SK-N-SH treated with all-trans-retinoic acid at 6 μM for 48 hours (cell line): ENCODE measurements around the gene AP3B1.
A peak's percentile ranks its signal among the peaks of the same experiment; 100 is the strongest.
"Not testable (repeated sequence)": the region's sequence is repeated elsewhere in the genome, so short reads cannot be mapped to it uniquely, and the experiment has no call there.

Experiments used
- ATAC-seq: fragments of 200-7000 bp; cut with Tn5 transposase; 3 replicates; pipeline ENCODE4 v1.9.1; 2020; ENCODE audit warnings: mild to moderate bottlenecking, moderate library complexity
- BACH2 ChIP-seq: fragments of 250-450 bp; sonication (Bioruptor Pico); IDR thresholded peaks from 2 replicates; pipeline ENCODE4 v1.9.0; 2021; ENCODE audit warnings: mild to moderate bottlenecking, borderline replicate concordance
- CSDC2 ChIP-seq: fragments of 250-450 bp; sonication (Bioruptor Pico); IDR thresholded peaks from 2 replicates; pipeline ENCODE4 v1.5.0; 2020; ENCODE audit warnings: mild to moderate bottlenecking, moderate library complexity
- ESRRG ChIP-seq: fragments of 250-450 bp; sonication (Bioruptor Pico); IDR thresholded peaks from 2 replicates; pipeline ENCODE4 v1.6.1; 2021; ENCODE audit warnings: mild to moderate bottlenecking
- GLIS3 ChIP-seq: fragments of 250-450 bp; sonication (Bioruptor Pico); IDR thresholded peaks from 2 replicates; pipeline ENCODE4 v1.5.0; 2020; ENCODE audit warnings: mild to moderate bottlenecking, moderate library complexity
- ISL1 ChIP-seq: fragments of 250-450 bp; sonication (Bioruptor Pico); IDR thresholded peaks from 2 replicates; pipeline ENCODE4 v2.1.2; 2022; ENCODE audit warnings: mild to moderate bottlenecking, moderate library complexity
- OSR1 ChIP-seq: fragments of 250-450 bp; sonication (Bioruptor Pico); IDR thresholded peaks from 2 replicates; pipeline ENCODE4 v1.8.0; 2022; ENCODE audit warnings: moderate library complexity, mild to moderate bottlenecking, inconsistent platforms
- PPARA ChIP-seq: fragments of 250-450 bp; sonication (Bioruptor Pico); IDR thresholded peaks from 2 replicates; pipeline ENCODE4 v1.5.0; 2020; ENCODE audit warnings: mild to moderate bottlenecking, borderline replicate concordance
- RARB ChIP-seq: fragments of 250-450 bp; sonication (Bioruptor Pico); IDR thresholded peaks from 2 replicates; pipeline ENCODE4 v1.8.0; 2021; ENCODE audit warnings: mild to moderate bottlenecking, moderate library complexity
- SNAI2 ChIP-seq: fragments of 250-450 bp; sonication (Bioruptor Pico); IDR thresholded peaks from 2 replicates; pipeline ENCODE4 v1.5.0; 2020; ENCODE audit warnings: mild to moderate bottlenecking, moderate library complexity
- TCF4 ChIP-seq: fragments of 250-450 bp; sonication (Bioruptor Pico); IDR thresholded peaks from 2 replicates; pipeline ENCODE4 v1.8.0; 2021; ENCODE audit warnings: mild to moderate bottlenecking, moderate library complexity, borderline replicate concordance
- TOX ChIP-seq: fragments of 250-450 bp; sonication (Bioruptor Pico); IDR thresholded peaks from 2 replicates; pipeline ENCODE4 v1.8.0; 2021; ENCODE audit warnings: mild to moderate bottlenecking, moderate library complexity, borderline replicate concordance
- ZC3H10 ChIP-seq: fragments of 250-450 bp; sonication (Bioruptor Pico); IDR thresholded peaks from 2 replicates; pipeline ENCODE4 v1.5.1; 2021; ENCODE audit warnings: mild to moderate bottlenecking, moderate library complexity
- ZFP3 ChIP-seq: fragments of 250-450 bp; sonication (Bioruptor Pico); IDR thresholded peaks from 2 replicates; pipeline ENCODE4 v1.5.0; 2020; ENCODE audit warnings: mild to moderate bottlenecking, moderate library complexity
- ZNF565 ChIP-seq: fragments of 450-650 bp; formaldehyde crosslinking; conservative IDR thresholded peaks from 2 replicates; pipeline ENCODE4 v1.5.0; 2020; ENCODE audit warnings: low read depth, mild to moderate bottlenecking, moderate library complexity
- ZNF70 ChIP-seq: fragments of 450-650 bp; formaldehyde crosslinking; IDR thresholded peaks from 2 replicates; pipeline ENCODE4 v1.5.0; 2020; ENCODE audit warnings: mild to moderate bottlenecking, moderate library complexity
- TF ChIP-seq, protein P1 (sequence below): fragments of 250-450 bp; sonication (Bioruptor Pico); IDR thresholded peaks from 2 replicates; pipeline ENCODE4 v1.8.0; 2020; ENCODE audit warnings: mild to moderate bottlenecking, moderate library complexity, borderline replicate concordance
- TF ChIP-seq, protein P2 (sequence below): fragments of 250-450 bp; sonication (Bioruptor Pico); IDR thresholded peaks from 2 replicates; pipeline ENCODE4 v1.5.0; 2020; ENCODE audit warnings: mild to moderate bottlenecking, moderate library complexity
- TF ChIP-seq, protein P3 (sequence below): fragments of 250-450 bp; sonication (Bioruptor Pico); IDR thresholded peaks from 2 replicates; pipeline ENCODE4 v1.5.1; 2020; ENCODE audit warnings: low read depth, mild to moderate bottlenecking, moderate library complexity
- TF ChIP-seq, protein P4 (sequence below): fragments of 250-450 bp; sonication (Bioruptor Pico); IDR thresholded peaks from 2 replicates; pipeline ENCODE4 v1.8.0; 2021; ENCODE audit warnings: low read depth, mild to moderate bottlenecking, moderate library complexity, borderline replicate concordance
- TF ChIP-seq, protein P5 (sequence below): fragments of 250-450 bp; sonication (Bioruptor Pico); IDR thresholded peaks from 2 replicates; pipeline ENCODE4 v1.5.1; 2021; ENCODE audit warnings: mild to moderate bottlenecking, moderate library complexity

The AP3B1 gene

DNA sequence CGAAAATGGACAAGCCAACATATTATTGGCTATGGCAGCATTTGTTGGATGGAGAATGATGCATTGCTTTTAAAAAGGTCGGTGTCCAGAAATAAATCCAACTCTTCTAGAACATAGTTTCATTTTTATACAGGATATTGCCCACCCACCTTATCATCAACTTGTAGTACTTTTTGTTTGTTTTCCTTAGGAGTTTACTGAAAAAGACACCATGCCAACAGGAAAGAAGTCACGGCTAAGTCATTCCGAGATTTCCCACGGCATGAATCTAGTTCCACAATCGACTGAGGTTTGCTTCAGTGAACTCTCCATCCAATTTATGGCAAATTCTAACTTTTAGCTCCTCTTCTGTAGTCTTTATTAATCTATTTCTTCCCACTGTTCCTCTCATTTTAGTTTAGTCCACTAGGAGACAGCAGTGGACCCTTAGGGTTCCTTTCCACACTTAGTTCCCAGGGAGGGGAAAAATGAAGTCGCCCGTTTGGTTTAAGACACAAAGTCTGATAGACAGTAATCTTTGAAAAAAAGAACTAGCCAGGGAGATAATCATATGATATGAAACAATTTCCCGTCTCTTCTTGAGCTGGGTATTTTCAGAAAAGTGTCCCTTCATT is 237.5 kb downstream of the AP3B1 start:
- no peak for ATAC-seq
- TF ChIP-seq, protein P1, sequence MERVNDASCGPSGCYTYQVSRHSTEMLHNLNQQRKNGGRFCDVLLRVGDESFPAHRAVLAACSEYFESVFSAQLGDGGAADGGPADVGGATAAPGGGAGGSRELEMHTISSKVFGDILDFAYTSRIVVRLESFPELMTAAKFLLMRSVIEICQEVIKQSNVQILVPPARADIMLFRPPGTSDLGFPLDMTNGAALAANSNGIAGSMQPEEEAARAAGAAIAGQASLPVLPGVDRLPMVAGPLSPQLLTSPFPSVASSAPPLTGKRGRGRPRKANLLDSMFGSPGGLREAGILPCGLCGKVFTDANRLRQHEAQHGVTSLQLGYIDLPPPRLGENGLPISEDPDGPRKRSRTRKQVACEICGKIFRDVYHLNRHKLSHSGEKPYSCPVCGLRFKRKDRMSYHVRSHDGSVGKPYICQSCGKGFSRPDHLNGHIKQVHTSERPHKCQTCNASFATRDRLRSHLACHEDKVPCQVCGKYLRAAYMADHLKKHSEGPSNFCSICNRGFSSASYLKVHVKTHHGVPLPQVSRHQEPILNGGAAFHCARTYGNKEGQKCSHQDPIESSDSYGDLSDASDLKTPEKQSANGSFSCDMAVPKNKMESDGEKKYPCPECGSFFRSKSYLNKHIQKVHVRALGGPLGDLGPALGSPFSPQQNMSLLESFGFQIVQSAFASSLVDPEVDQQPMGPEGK (CRISPR knock-in tag), result no peak
- TF ChIP-seq TOX (CRISPR knock-in tag), result no peak
- TF ChIP-seq, all 23 proteins: peak for 0

DNA sequence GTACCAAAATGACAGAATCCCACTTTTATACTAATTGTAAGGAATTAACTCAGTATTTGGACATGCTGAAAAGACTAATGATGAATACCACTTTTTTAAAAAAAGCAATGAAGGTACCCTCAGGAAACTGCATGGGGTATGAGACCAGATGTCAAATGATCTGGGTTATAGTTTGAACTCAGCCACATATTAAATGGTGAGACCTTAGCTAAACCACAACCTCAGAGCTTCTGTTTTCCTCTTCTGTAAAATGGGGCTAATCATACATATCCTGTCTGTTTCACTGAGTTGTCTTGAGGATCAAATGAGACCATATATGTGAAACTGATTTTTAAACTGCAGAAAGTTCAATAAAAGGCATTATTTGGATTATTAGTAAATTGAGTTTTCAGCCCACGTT is 238.4 kb downstream of the AP3B1 start:
- TF ChIP-seq, protein P1 (CRISPR knock-in tag), result no peak
- no peak for TF ChIP-seq CSDC2 (CRISPR knock-in tag)
- ATAC-seq, result no peak

DNA sequence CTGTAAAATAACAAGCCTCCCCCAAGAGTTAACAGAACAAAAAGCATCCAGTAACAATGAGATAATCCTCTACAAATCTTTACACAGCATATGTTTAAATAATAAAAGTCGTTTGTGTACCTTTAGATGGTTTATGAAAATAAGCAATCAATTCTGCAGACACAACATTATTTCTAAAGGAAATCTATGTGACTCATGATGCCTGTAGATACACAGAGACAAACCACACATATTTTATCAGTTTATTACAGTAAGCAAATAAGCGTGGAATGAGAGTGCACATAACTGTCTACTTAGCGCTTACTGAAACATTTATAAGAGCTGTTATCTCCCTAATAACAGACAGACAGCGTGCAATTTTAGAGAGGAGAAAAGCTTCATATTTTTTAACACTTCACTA is 243.6 kb downstream of the AP3B1 start:
- TF ChIP-seq ZNF70 (CRISPR knock-in tag), result no peak
- TF ChIP-seq ISL1 (CRISPR knock-in tag), result 0 out of 2 replicates have a peak, but pooled peaks have one; percentile 11
- ATAC-seq, result no peak

DNA sequence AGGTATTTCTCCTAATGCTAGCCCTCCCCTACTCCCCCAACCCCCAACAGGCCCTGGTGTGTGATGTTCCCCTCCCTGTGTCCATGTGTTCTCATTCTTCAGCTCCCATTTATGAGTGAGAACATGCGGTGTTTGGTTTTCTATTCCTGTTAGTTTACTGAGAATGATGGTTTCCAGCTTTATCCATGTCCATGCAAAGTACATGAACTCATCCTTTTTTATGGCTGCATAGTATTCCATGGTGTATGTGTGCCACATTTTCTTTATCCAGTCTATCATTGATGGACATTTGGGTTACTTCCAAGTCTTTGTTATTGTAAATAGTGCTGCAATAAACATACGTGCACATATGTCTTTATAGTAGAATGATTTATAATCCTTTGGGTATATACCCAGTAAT is 247.7 kb downstream of the AP3B1 start:
- not testable (repeated sequence) for ATAC-seq

DNA sequence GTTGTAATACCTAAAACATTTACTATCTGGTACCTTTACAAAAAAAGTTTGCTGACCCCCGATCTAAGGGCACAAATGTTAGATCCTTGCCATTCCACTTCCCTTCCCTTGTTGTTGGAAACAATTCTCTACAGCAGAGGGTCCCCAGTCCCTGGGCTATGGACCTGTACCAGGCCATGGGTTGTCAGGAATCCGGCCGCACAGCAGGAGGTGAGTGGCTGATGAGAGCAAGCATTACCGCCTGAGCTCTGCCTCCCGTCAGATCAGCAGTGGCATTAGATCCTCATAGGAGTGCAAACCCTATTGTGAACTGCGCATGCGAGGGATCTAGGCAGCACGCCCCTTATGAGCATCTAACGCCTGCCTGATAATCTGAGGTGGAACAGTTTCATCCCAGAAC is 248.5 kb downstream of the AP3B1 start:
- ATAC-seq, result no peak
- no peak for TF ChIP-seq CSDC2 (CRISPR knock-in tag)
- TF ChIP-seq OSR1 (CRISPR knock-in tag), result no peak
- TF ChIP-seq SNAI2, result no peak
- TF ChIP-seq BACH2 (CRISPR knock-in tag), result no peak
- TF ChIP-seq, protein P2, sequence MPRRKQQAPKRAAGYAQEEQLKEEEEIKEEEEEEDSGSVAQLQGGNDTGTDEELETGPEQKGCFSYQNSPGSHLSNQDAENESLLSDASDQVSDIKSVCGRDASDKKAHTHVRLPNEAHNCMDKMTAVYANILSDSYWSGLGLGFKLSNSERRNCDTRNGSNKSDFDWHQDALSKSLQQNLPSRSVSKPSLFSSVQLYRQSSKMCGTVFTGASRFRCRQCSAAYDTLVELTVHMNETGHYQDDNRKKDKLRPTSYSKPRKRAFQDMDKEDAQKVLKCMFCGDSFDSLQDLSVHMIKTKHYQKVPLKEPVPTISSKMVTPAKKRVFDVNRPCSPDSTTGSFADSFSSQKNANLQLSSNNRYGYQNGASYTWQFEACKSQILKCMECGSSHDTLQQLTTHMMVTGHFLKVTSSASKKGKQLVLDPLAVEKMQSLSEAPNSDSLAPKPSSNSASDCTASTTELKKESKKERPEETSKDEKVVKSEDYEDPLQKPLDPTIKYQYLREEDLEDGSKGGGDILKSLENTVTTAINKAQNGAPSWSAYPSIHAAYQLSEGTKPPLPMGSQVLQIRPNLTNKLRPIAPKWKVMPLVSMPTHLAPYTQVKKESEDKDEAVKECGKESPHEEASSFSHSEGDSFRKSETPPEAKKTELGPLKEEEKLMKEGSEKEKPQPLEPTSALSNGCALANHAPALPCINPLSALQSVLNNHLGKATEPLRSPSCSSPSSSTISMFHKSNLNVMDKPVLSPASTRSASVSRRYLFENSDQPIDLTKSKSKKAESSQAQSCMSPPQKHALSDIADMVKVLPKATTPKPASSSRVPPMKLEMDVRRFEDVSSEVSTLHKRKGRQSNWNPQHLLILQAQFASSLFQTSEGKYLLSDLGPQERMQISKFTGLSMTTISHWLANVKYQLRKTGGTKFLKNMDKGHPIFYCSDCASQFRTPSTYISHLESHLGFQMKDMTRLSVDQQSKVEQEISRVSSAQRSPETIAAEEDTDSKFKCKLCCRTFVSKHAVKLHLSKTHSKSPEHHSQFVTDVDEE (CRISPR knock-in tag), result no peak
- TF ChIP-seq TOX (CRISPR knock-in tag), result no peak
- TF ChIP-seq, protein P3, sequence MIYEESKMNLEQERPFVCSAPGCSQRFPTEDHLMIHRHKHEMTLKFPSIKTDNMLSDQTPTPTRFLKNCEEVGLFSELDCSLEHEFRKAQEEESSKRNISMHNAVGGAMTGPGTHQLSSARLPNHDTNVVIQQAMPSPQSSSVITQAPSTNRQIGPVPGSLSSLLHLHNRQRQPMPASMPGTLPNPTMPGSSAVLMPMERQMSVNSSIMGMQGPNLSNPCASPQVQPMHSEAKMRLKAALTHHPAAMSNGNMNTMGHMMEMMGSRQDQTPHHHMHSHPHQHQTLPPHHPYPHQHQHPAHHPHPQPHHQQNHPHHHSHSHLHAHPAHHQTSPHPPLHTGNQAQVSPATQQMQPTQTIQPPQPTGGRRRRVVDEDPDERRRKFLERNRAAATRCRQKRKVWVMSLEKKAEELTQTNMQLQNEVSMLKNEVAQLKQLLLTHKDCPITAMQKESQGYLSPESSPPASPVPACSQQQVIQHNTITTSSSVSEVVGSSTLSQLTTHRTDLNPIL, result no peak
- no peak for TF ChIP-seq ZNF565 (CRISPR knock-in tag)
- TF ChIP-seq ZFP3 (CRISPR knock-in tag), result no peak
- no peak for TF ChIP-seq ISL1 (CRISPR knock-in tag)
- no peak for TF ChIP-seq PPARA (CRISPR knock-in tag)
- no peak for TF ChIP-seq TCF4 (CRISPR knock-in tag)
- TF ChIP-seq ZC3H10 (CRISPR knock-in tag), result no peak
- no peak for TF ChIP-seq RARB

DNA sequence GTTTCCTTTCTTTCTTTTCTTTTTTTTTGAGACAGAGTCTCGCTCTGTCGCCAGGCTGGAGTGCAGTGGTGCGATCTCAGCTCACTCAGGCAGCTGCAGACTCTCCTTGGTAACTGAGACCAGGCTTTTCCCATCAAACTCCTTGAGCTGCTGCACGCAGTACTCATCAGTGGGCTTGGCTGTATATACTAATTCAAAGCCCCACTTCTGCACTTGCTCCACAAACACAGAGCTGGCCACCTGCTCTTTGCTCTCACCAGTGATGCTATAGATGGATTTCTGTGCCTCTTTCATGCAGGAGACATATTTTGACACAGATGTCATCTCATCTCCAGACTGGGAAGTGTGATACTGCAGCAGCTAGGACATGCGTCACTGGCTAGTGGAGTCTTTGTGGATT is 252.7 kb downstream of the AP3B1 start:
- ATAC-seq, result no peak
- no peak for TF ChIP-seq ESRRG (CRISPR knock-in tag)
- no peak for TF ChIP-seq ZFP3 (CRISPR knock-in tag)
- no peak for TF ChIP-seq GLIS3 (CRISPR knock-in tag)
- TF ChIP-seq, protein P4, sequence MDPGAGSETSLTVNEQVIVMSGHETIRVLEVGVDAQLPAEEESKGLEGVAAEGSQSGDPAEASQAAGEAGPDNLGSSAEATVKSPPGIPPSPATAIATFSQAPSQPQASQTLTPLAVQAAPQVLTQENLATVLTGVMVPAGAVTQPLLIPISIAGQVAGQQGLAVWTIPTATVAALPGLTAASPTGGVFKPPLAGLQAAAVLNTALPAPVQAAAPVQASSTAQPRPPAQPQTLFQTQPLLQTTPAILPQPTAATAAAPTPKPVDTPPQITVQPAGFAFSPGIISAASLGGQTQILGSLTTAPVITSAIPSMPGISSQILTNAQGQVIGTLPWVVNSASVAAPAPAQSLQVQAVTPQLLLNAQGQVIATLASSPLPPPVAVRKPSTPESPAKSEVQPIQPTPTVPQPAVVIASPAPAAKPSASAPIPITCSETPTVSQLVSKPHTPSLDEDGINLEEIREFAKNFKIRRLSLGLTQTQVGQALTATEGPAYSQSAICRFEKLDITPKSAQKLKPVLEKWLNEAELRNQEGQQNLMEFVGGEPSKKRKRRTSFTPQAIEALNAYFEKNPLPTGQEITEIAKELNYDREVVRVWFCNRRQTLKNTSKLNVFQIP (CRISPR knock-in tag), result no peak
- no peak for TF ChIP-seq PPARA (CRISPR knock-in tag)
- TF ChIP-seq RARB, result no peak
- no peak for TF ChIP-seq ZNF565 (CRISPR knock-in tag)
- TF ChIP-seq, protein P1 (CRISPR knock-in tag), result no peak
- TF ChIP-seq, protein P5, sequence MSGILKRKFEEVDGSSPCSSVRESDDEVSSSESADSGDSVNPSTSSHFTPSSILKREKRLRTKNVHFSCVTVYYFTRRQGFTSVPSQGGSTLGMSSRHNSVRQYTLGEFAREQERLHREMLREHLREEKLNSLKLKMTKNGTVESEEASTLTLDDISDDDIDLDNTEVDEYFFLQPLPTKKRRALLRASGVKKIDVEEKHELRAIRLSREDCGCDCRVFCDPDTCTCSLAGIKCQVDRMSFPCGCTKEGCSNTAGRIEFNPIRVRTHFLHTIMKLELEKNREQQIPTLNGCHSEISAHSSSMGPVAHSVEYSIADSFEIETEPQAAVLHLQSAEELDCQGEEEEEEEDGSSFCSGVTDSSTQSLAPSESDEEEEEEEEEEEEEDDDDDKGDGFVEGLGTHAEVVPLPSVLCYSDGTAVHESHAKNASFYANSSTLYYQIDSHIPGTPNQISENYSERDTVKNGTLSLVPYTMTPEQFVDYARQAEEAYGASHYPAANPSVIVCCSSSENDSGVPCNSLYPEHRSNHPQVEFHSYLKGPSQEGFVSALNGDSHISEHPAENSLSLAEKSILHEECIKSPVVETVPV, result no peak
